Muscle layer of duodenum (tissue), 2 donors: ENCODE data around the gene MAP3K7.

Source experiments
- H3K27ac ChIP-seq: one replicate; pipeline ENCODE4 v1.7.0; 2013; ENCODE audit warnings: mild to moderate bottlenecking, low read length
- H3K27me3 ChIP-seq: one replicate; pipeline ENCODE4 v1.7.0; 2013; ENCODE audit warnings: low read depth, mild to moderate bottlenecking, control low read depth, low read length
- H3K36me3 ChIP-seq, 2 donors: one replicate each; pipeline ENCODE4 v1.7.0; 2013; ENCODE audit warnings: low read length in 2 of 2, control low read depth in 1 of 2, mild to moderate bottlenecking in 1 of 2; ENCODE audit not compliant: insufficient read depth in 2 of 2, control insufficient read depth in 1 of 2
- H3K4me1 ChIP-seq, 2 donors: one replicate each; pipeline ENCODE4 v1.7.0; 2013; ENCODE audit warnings: low read length in 2 of 2, mild to moderate bottlenecking in 2 of 2, control low read depth in 1 of 2, moderate library complexity in 1 of 2; ENCODE audit not compliant: insufficient read depth in 2 of 2, control insufficient read depth in 1 of 2
- H3K4me3 ChIP-seq, 2 donors: one replicate each; pipeline ENCODE4 v1.7.0; 2013; ENCODE audit warnings: low read length in 2 of 2, low read depth in 1 of 2, mild to moderate bottlenecking in 1 of 2
- H3K9me3 ChIP-seq, 2 donors: one replicate each; pipeline ENCODE4 v1.7.0; 2013; ENCODE audit warnings: low read length in 2 of 2, control low read depth in 1 of 2, mild to moderate bottlenecking in 1 of 2; ENCODE audit not compliant: control insufficient read depth in 1 of 2
- donor health status: healthy.

Gene MAP3K7

GRCh38 chr6:90599151-90599550 is 12.3 kb upstream of the MAP3K7 start:
- Histone ChIP-seq H3K27ac (no peak overlapping the region), H3K9me3 (no peaks in the 10 kb centered on the region), H3K36me3 (no peaks in the 10 kb centered on the region), H3K27me3 (no peaks in the 10 kb centered on the region), H3K4me3 (no peak overlapping the region), H3K4me1 (no peaks in the 10 kb centered on the region)

- H3K27me3 ChIP-seq: no peaks in the 10 kb centered on the region
Measured at GRCh38 chr6:90598192-90598951, 11.5 kb upstream of the MAP3K7 start.

GRCh38 chr6:90596967-90597539 is 10.2 kb upstream of the MAP3K7 start:
- Histone ChIP-seq H3K4me1 (no peaks in the 10 kb centered on the region), H3K27me3 (no peaks in the 10 kb centered on the region), H3K4me3 (no peak overlapping the region), H3K27ac (no peak overlapping the region), H3K9me3 (no peaks in the 10 kb centered on the region), H3K36me3 (no peaks in the 10 kb centered on the region)

More at GRCh38 chr6:90598192-90598951, 11.5 kb upstream of the MAP3K7 start:
- no peak overlapping the region for H3K27ac ChIP-seq
- H3K9me3 ChIP-seq: no peaks in the 10 kb centered on the region
- H3K36me3 ChIP-seq: no peaks in the 10 kb centered on the region
- no peak overlapping the region for H3K4me3 ChIP-seq
- H3K4me1 ChIP-seq: no peaks in the 10 kb centered on the region

GRCh38 chr6:90595854-90596253 is 9.0 kb upstream of the MAP3K7 start:
- Histone ChIP-seq H3K4me1 (no peaks in the 10 kb centered on the region), H3K27me3 (no peaks in the 10 kb centered on the region), H3K27ac (no peak overlapping the region), H3K4me3 (no peak overlapping the region), H3K36me3 (no peaks in the 10 kb centered on the region), H3K9me3 (no peaks in the 10 kb centered on the region)

- H3K36me3 ChIP-seq: peaks cover 0 to 6% of the 10 kb centered on the region in 2 donors
- H3K27me3 ChIP-seq: no peaks in the 10 kb centered on the region
- H3K4me1 ChIP-seq: peaks cover 11 to 29% of the 10 kb centered on the region in 2 donors
- peak overlapping the region; percentile 94 for H3K27ac ChIP-seq
- peak overlapping the region; percentile 90 to 91 for H3K4me3 ChIP-seq
- no peaks in the 10 kb centered on the region for H3K9me3 ChIP-seq
Measured at GRCh38 chr6:90586546-90586835, 381 bp downstream of the MAP3K7 start.

- H3K4me1 ChIP-seq: peaks cover 11 to 29% of the 10 kb centered on the region in 2 donors
- H3K27me3 ChIP-seq: no peaks in the 10 kb centered on the region
- H3K9me3 ChIP-seq: no peaks in the 10 kb centered on the region
- no peak overlapping the region for H3K27ac ChIP-seq
- peaks cover 0 to 6% of the 10 kb centered on the region in 2 donors for H3K36me3 ChIP-seq
- H3K4me3 ChIP-seq: peak overlapping the region; percentile 14 to 91
Measured at GRCh38 chr6:90584636-90585255, 2.1 kb downstream of the MAP3K7 start.

GRCh38 chr6:90583836-90584481 is 2.9 kb downstream of the MAP3K7 start:
- Histone ChIP-seq H3K4me1 (peaks cover 11 to 29% of the 10 kb centered on the region in 2 donors), H3K4me3 (no peak overlapping the region), H3K9me3 (no peaks in the 10 kb centered on the region), H3K27me3 (no peaks in the 10 kb centered on the region), H3K27ac (no peak overlapping the region), H3K36me3 (peaks cover 0 to 6% of the 10 kb centered on the region in 2 donors)

GRCh38 chr6:90583179-90583835 is 3.6 kb downstream of the MAP3K7 start:
- H3K27me3 ChIP-seq: no peaks in the 10 kb centered on the region
- no peak overlapping the region for H3K4me3 ChIP-seq
- no peak overlapping the region for H3K27ac ChIP-seq
- no peaks in the 10 kb centered on the region for H3K9me3 ChIP-seq
- peaks cover 0 to 6% of the 10 kb centered on the region in 2 donors for H3K36me3 ChIP-seq
- H3K4me1 ChIP-seq: peaks cover 11 to 29% of the 10 kb centered on the region in 2 donors

- H3K4me3 ChIP-seq: no peak overlapping the region
- H3K36me3 ChIP-seq: no peaks in the 10 kb centered on the region
- H3K27me3 ChIP-seq: no peaks in the 10 kb centered on the region
- peaks cover 11 to 30% of the 10 kb centered on the region in 2 donors for H3K4me1 ChIP-seq
- no peak overlapping the region for H3K27ac ChIP-seq
- no peaks in the 10 kb centered on the region for H3K9me3 ChIP-seq
Measured at GRCh38 chr6:90581146-90581545, 5.7 kb downstream of the MAP3K7 start.

GRCh38 chr6:90578894-90579549 is 7.8 kb downstream of the MAP3K7 start:
- no peaks in the 10 kb centered on the region for H3K27me3 ChIP-seq
- no peaks in the 10 kb centered on the region for H3K9me3 ChIP-seq
- no peak overlapping the region for H3K27ac ChIP-seq
- no peak overlapping the region for H3K4me3 ChIP-seq
- peaks cover 0 to 11% of the 10 kb centered on the region in 2 donors for H3K4me1 ChIP-seq
- H3K36me3 ChIP-seq: no peaks in the 10 kb centered on the region
